GM12878 (cell line): ENCODE measurements around the gene MYO3B. TPM values are rescaled to one million over a fixed set of nuclear protein-coding genes. Genes with fewer than 3 reads are reported as not detected.

Source experiments
- ATAC-seq: fragments of 200-7000 bp; cut with Tn5 transposase; 3 replicates; pipeline ENCODE4 v1.9.1; 2020; ENCODE audit warnings: mild to moderate bottlenecking, moderate library complexity
- BruUV-seq: library from RNA; stranded (reverse); fragments of 400-500 nt; replicated peaks from 2 replicates; lab custom pipeline; 2021; lab: Mats Ljungman, UMichigan
- CTCF ChIA-PET: fragments of 300-600 bp; sonication (Branson Sonifier 250); formaldehyde crosslinking; extraction: SDS; loops from one replicate; lab custom pipeline; 2021; ENCODE audit warnings: inconsistent platforms; lab: Yijun Ruan, JAX
- POLR2A ChIA-PET: fragments of 350-600 bp; formaldehyde crosslinking; extraction: SDS; loops from one replicate; lab custom pipeline; 2021; ENCODE audit warnings: inconsistent platforms; lab: Charles Lee
- RAD21 ChIA-PET: fragments of 300-600 bp; sonication (Branson Sonifier 250); formaldehyde crosslinking; loops from one replicate; lab custom pipeline; 2023; ENCODE audit warnings: antibody characterized with exemption; ENCODE audit not compliant: unreplicated experiment; lab: Charles Lee
- SMC1A ChIA-PET: fragments of 300-600 bp; sonication (Branson Sonifier 250); formaldehyde crosslinking; loops from one replicate; lab custom pipeline; 2023; ENCODE audit not compliant: unreplicated experiment, uncharacterized antibody; lab: Charles Lee
- DNase-seq: peaks from one replicate; pipeline ENCODE4 v3.0.0-alpha.2; 2011; ENCODE audit warnings: low read depth, low spot score
- FAIRE-seq: peaks from 3 replicates; lab custom pipeline; 2011; peaks lifted over from hg19 to GRCh38; lab: Jason Lieb, UNC
- H2AFZ ChIP-seq: 2 replicates; pipeline ENCODE4 v1.6.0; 2011; ENCODE audit warnings: low read depth, low read length, control low read depth; ENCODE audit not compliant: control insufficient read depth
- H3K27ac ChIP-seq: 2 replicates; pipeline ENCODE4 v1.5.1; 2011; ENCODE audit warnings: control low read depth; ENCODE audit not compliant: control insufficient read depth, insufficient read depth
- H3K27me3 ChIP-seq, 2 experiments: replicated peaks in 1 of 2; 2 replicates each; pipeline versions ENCODE4 v1.6.0 to v1.6.1; 2011; ENCODE audit warnings: low read length in 1 of 2; ENCODE audit not compliant: control insufficient read depth in 2 of 2, insufficient read depth in 2 of 2
- H3K36me3 ChIP-seq, 2 experiments: 2 replicates each; pipeline ENCODE4 v1.5.1; 2011; ENCODE audit warnings: low read length in 1 of 2; ENCODE audit not compliant: control insufficient read depth in 2 of 2, insufficient read depth in 2 of 2
- H3K4me1 ChIP-seq: 2 replicates; pipeline ENCODE4 v1.6.1; 2011; ENCODE audit warnings: mild to moderate bottlenecking, low read length, moderate library complexity, mixed read lengths; ENCODE audit not compliant: control insufficient read depth, insufficient read depth
- H3K4me2 ChIP-seq: 2 replicates; pipeline ENCODE4 v1.6.0; 2011; ENCODE audit warnings: control low read depth; ENCODE audit not compliant: control insufficient read depth, insufficient read depth
- H3K4me3 ChIP-seq: fragments of 200-600 bp; sonication (generic); 2 replicates; pipeline ENCODE4 v1.5.1; 2016
- H3K79me2 ChIP-seq: 2 replicates; pipeline ENCODE4 v1.6.0; 2011; ENCODE audit warnings: low read length; ENCODE audit not compliant: control insufficient read depth, insufficient read depth
- H3K9ac ChIP-seq: 2 replicates; pipeline ENCODE4 v1.8.0; 2011; ENCODE audit warnings: low read length, control low read depth, mixed read lengths; ENCODE audit not compliant: control insufficient read depth, insufficient read depth
- H3K9me3 ChIP-seq: replicated peaks from 3 replicates; pipeline ENCODE4 v1.5.1; 2011; ENCODE audit warnings: mild to moderate bottlenecking, low read length; ENCODE audit not compliant: control insufficient read depth, insufficient read depth
- H4K20me1 ChIP-seq: 2 replicates; pipeline ENCODE4 v1.6.0; 2011; ENCODE audit not compliant: control insufficient read depth, insufficient read depth
- FOS ChIP-seq: IDR thresholded peaks from 3 replicates; pipeline ENCODE4 v1.6.1; 2011; ENCODE audit warnings: borderline replicate concordance; ENCODE audit not compliant: insufficient read length; ENCODE audit errors: extremely low read depth
- KLF5 ChIP-seq: fragments of 450-650 bp; IDR thresholded peaks from 2 replicates; pipeline ENCODE4 v1.6.1; 2014; ENCODE audit warnings: mild to moderate bottlenecking; ENCODE audit not compliant: partially characterized antibody
- SREBF2 ChIP-seq: IDR thresholded peaks from 2 replicates; pipeline ENCODE4 v1.6.1; 2012; ENCODE audit warnings: mild to moderate bottlenecking, low read length
- WRNIP1 ChIP-seq: IDR thresholded peaks from 2 replicates; pipeline ENCODE4 v1.6.1; 2011; ENCODE audit warnings: low read depth, low read length, improper control_type of control experiment, borderline replicate concordance
- WGBS: methylation state at CpG from one replicate; pipeline ENCODE4 v1.1.6; 2016; ENCODE audit warnings: low lambda C conversion rate; ENCODE audit not compliant: insufficient replicate concordance, insufficient coverage; ENCODE audit errors: missing lambda C conversion rate; 5-methylcytosine and 5-hydroxymethylcytosine counted together
- in situ Hi-C: fragments of 300-500 bp; cut with MboI; formaldehyde crosslinking; loops from 9 replicates; pipeline ENCODE4 v1.14.3; 2018; ENCODE audit warnings: mixed read lengths
- intact Hi-C: fragments of 100-400 bp; cut with micrococcal nuclease; formaldehyde crosslinking; loops from one replicate; pipeline ENCODE4 v1.14.2; 2022; ENCODE audit not compliant: unreplicated experiment
- polyA plus RNA-seq, 11 experiments: library from polyadenylated mRNA; depleted of rRNA in 4 of 11; unstranded in 6 of 11; stranded (reverse) in 5 of 11; fragments of >200 nt; fragmentation: Nextera tagmentation in 4 of 11; fragmentation: Illumina TruSeq in 1 of 11; extraction: Ambion mirVana in 4 of 11; extraction: Trizol in 1 of 11; gene quantifications; 1 replicate in 1 of 11; 2 replicates in 10 of 11; pipeline versions ENCODE4 v1.2.1 to v1.2.3, GENCODE V29; 2011 to 2016; ENCODE audit warnings: inconsistent platforms in 2 of 11, missing spikeins in 2 of 11, low read depth in 1 of 11
- total RNA-seq, 4 experiments: library from RNA; depleted of rRNA in 3 of 4; stranded (reverse); fragments of >200 nt in 3 of 4; fragmentation: Illumina TruSeq in 1 of 4; extraction: Trizol in 1 of 4; gene quantifications; 2 replicates each; pipeline versions ENCODE4 v1.2.1 to v1.2.3, GENCODE V29; 2013 to 2021
- TF ChIP-seq, protein P1 (sequence below): fragments of 150-350 bp; IDR thresholded peaks from 2 replicates; pipeline ENCODE4 v1.6.1; 2016; ENCODE audit warnings: low read depth, low read length
- TF ChIP-seq, protein P2 (sequence below): IDR thresholded peaks from 2 replicates; pipeline ENCODE4 v1.6.1; 2011; ENCODE audit warnings: low read depth, low read length, improper control_type of control experiment, borderline replicate concordance
- TF ChIP-seq, protein P3 (sequence below): fragments of 450-650 bp; IDR thresholded peaks from 2 replicates; pipeline ENCODE4 v1.6.1; 2018; ENCODE audit warnings: borderline replicate concordance, mild to moderate bottlenecking; ENCODE audit not compliant: partially characterized antibody

MYO3B gene
- total and polyA plus RNA-seq, 10 of the 15 experiments (the other 5 are each of a cell fraction or from before 2014, with no cell fraction given): 1.1 to 7.1 (median 2.1) TPM

DNA sequence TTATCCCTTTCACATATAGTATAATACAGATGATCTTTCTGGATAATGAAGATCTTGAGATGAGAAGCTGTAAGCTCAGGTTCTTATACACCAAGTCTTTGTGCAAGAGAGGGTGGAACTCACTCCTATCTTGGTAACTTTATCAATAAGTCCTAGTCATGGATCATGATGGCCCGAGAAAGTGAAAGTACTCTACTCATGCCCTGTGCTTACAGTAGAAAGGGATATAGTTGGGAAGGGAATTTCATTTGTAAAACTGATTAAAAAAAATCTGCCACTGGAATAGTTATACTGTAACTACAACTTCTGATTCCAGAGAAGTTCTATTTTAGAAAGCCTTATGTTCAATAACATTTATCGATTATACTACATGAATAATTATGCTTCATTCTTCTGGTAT is 51.8 kb downstream of the MYO3B start:
- Histone ChIP-seq H3K27me3 (no peaks in the 10 kb centered on the region), H3K36me3 (no peaks in the 10 kb centered on the region), H2AFZ (no peak overlapping the region), H3K27ac (no peak overlapping the region), H3K4me2 (no peak overlapping the region), H3K4me1 (peaks cover 19% of the 10 kb centered on the region), H3K4me3 (no peak overlapping the region), H3K9ac (no peak overlapping the region), H4K20me1 (no peaks in the 10 kb centered on the region), H3K9me3 (no peaks in the 10 kb centered on the region), H3K79me2 (no peaks in the 10 kb centered on the region)
- RAD21 ChIA-PET: interaction anchor here (1.3 to 2.7 kb wide), 10 partner anchors 11 to 82 kb away, joined by 3 to 17 read pairs (median 6); no protein-coding TSS in a partner anchor
- POLR2A ChIA-PET: interaction anchor here (0.7 to 2.9 kb wide), 3 partner anchors 11 to 539 kb away, joined by 3 to 8 read pairs (median 5); no protein-coding TSS in a partner anchor
- WGBS: 83% methylated on average over 2 of the region's 2 CpGs
- CTCF ChIA-PET: interaction anchor here (0.7 to 1.6 kb wide), 5 partner anchors 15 to 1384 kb away, joined by 3 to 5 read pairs (median 4); no protein-coding TSS in a partner anchor
- SMC1A ChIA-PET: interaction anchor here (0.9 to 5.7 kb wide), 13 partner anchors 12 to 586 kb away, joined by 3 to 40 read pairs (median 5); partner anchors contain the start of gene MYO3B
- TF ChIP-seq SREBF2: no peak
- TF ChIP-seq, protein P1, sequence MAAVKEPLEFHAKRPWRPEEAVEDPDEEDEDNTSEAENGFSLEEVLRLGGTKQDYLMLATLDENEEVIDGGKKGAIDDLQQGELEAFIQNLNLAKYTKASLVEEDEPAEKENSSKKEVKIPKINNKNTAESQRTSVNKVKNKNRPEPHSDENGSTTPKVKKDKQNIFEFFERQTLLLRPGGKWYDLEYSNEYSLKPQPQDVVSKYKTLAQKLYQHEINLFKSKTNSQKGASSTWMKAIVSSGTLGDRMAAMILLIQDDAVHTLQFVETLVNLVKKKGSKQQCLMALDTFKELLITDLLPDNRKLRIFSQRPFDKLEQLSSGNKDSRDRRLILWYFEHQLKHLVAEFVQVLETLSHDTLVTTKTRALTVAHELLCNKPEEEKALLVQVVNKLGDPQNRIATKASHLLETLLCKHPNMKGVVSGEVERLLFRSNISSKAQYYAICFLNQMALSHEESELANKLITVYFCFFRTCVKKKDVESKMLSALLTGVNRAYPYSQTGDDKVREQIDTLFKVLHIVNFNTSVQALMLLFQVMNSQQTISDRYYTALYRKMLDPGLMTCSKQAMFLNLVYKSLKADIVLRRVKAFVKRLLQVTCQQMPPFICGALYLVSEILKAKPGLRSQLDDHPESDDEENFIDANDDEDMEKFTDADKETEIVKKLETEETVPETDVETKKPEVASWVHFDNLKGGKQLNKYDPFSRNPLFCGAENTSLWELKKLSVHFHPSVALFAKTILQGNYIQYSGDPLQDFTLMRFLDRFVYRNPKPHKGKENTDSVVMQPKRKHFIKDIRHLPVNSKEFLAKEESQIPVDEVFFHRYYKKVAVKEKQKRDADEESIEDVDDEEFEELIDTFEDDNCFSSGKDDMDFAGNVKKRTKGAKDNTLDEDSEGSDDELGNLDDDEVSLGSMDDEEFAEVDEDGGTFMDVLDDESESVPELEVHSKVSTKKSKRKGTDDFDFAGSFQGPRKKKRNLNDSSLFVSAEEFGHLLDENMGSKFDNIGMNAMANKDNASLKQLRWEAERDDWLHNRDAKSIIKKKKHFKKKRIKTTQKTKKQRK: no peak
- TF ChIP-seq, protein P2, sequence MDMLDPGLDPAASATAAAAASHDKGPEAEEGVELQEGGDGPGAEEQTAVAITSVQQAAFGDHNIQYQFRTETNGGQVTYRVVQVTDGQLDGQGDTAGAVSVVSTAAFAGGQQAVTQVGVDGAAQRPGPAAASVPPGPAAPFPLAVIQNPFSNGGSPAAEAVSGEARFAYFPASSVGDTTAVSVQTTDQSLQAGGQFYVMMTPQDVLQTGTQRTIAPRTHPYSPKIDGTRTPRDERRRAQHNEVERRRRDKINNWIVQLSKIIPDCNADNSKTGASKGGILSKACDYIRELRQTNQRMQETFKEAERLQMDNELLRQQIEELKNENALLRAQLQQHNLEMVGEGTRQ: no peak
- no peak for TF ChIP-seq KLF5
- TF ChIP-seq, protein P3, sequence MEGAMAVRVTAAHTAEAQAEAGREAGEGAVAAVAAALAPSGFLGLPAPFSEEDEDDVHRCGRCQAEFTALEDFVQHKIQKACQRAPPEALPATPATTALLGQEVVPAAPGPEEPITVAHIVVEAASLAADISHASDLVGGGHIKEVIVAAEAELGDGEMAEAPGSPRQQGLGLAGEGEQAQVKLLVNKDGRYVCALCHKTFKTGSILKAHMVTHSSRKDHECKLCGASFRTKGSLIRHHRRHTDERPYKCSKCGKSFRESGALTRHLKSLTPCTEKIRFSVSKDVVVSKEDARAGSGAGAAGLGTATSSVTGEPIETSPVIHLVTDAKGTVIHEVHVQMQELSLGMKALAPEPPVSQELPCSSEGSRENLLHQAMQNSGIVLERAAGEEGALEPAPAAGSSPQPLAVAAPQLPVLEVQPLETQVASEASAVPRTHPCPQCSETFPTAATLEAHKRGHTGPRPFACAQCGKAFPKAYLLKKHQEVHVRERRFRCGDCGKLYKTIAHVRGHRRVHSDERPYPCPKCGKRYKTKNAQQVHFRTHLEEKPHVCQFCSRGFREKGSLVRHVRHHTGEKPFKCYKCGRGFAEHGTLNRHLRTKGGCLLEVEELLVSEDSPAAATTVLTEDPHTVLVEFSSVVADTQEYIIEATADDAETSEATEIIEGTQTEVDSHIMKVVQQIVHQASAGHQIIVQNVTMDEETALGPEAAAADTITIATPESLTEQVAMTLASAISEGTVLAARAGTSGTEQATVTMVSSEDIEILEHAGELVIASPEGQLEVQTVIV: no peak
- TF ChIP-seq WRNIP1: no peak
- no peak for TF ChIP-seq FOS
- no TSS peak for BruUV-seq
- DNase-seq (no peak), FAIRE-seq (no peak), ATAC-seq (no peak)
- in situ Hi-C loops: no loop called here
- intact Hi-C loops: loop anchor here (5.0 to 10.0 kb wide), 3 partner anchors 72 to 645 kb away; partner anchors contain the start of genes METTL5 and UBR3
